K562 (cell line): Measurements from ENCODE around the gene IFI27L1. TPM values are rescaled to one million over a fixed set of nuclear protein-coding genes. Genes with fewer than 3 reads are reported as not detected.
A peak's percentile ranks its signal among the peaks of the same experiment; 100 is the strongest.

Source experiments
- ATAC-seq: fragments of 200-7000 bp; cut with Tn5 transposase; 3 replicates; pipeline ENCODE4 v1.9.1; 2020; ENCODE audit warnings: moderate library complexity
- BruUV-seq: library from RNA; stranded (reverse); fragments of 400-500 nt; replicated peaks from 2 replicates; lab custom pipeline; 2021; lab: Mats Ljungman, UMichigan
- CTCF ChIA-PET: fragments of 300-600 bp; formaldehyde crosslinking; extraction: SDS; loops from one replicate; lab custom pipeline; 2021; ENCODE audit warnings: low intra/inter-chr PET ratio; lab: Yijun Ruan, JAX
- POLR2A ChIA-PET: fragments of 300-600, 350-650 bp; sonication (Branson Sonifier 250); formaldehyde crosslinking; extraction: SDS; loops from one replicate; lab custom pipeline; 2021; ENCODE audit warnings: antibody characterized with exemption, inconsistent platforms; lab: Yijun Ruan, JAX
- DNase-seq, 4 experiments: peaks; one replicate each; pipeline versions ENCODE4 v3.0.0 to v3.0.0-alpha.2; 2011 to 2018; ENCODE audit warnings: low spot score in 3 of 4, mixed read lengths in 3 of 4; ENCODE audit errors: extremely low read depth in 1 of 4
- FAIRE-seq: peaks from 2 replicates; lab custom pipeline; 2011; peaks lifted over from hg19 to GRCh38; lab: Jason Lieb, UNC
- H2AFZ ChIP-seq: 2 replicates; pipeline ENCODE4 v1.6.0; 2011; ENCODE audit warnings: low read depth, low read length, control low read depth, inconsistent platforms
- H3K27ac ChIP-seq: fragments of 200-600 bp; 3 replicates; pipeline ENCODE4 v1.8.0; 2011; ENCODE audit warnings: low read depth, mild to moderate bottlenecking, control low read depth, inconsistent platforms, low read length, moderate library complexity, mixed read lengths; ENCODE audit errors: extremely low read depth
- H3K27me3 ChIP-seq, 2 experiments: fragments of 300-600 bp in 1 of 2; 2 replicates in 1 of 2; 3 replicates in 1 of 2; pipeline versions ENCODE4 v1.6.0 to v1.8.0; 2011; ENCODE audit warnings: inconsistent platforms in 2 of 2, low read length in 2 of 2, mild to moderate bottlenecking in 1 of 2, mixed read lengths in 1 of 2, moderate library complexity in 1 of 2; ENCODE audit not compliant: control insufficient read depth in 2 of 2, insufficient read depth in 2 of 2
- H3K36me3 ChIP-seq: fragments of 300-600 bp; 3 replicates; pipeline ENCODE4 v1.8.0; 2011; ENCODE audit warnings: mild to moderate bottlenecking, low read length, inconsistent platforms; ENCODE audit not compliant: control insufficient read depth, insufficient read depth
- H3K4me1 ChIP-seq, 2 experiments: fragments of 200-600 bp in 1 of 2; replicated peaks in 1 of 2; 2 replicates in 1 of 2; 3 replicates in 1 of 2; pipeline versions ENCODE4 v1.5.1 to v1.8.0; 2011; ENCODE audit warnings: inconsistent platforms in 2 of 2, low read length in 2 of 2, mild to moderate bottlenecking in 1 of 2, mixed read lengths in 1 of 2, moderate library complexity in 1 of 2; ENCODE audit not compliant: control insufficient read depth in 2 of 2, insufficient read depth in 2 of 2
- H3K4me2 ChIP-seq: 2 replicates; pipeline ENCODE4 v1.6.1; 2011; ENCODE audit warnings: low read length, control low read depth, inconsistent platforms, mixed read lengths; ENCODE audit not compliant: insufficient read depth
- H3K4me3 ChIP-seq: fragments of 200-600 bp; sonication (generic), shearing (Covaris generic); 2 replicates; pipeline ENCODE4 v1.5.1; 2016; ENCODE audit warnings: control low read depth, inconsistent platforms
- H3K79me2 ChIP-seq: fragments of 200-600 bp; 3 replicates; pipeline ENCODE4 v1.8.0; 2011; ENCODE audit warnings: low read length, inconsistent platforms; ENCODE audit not compliant: control insufficient read depth, insufficient read depth
- H3K9ac ChIP-seq, 2 experiments: 2 replicates each; pipeline versions ENCODE4 v1.6.0 to v1.6.1; 2011; ENCODE audit warnings: low read depth in 2 of 2, low read length in 2 of 2, control low read depth in 1 of 2, inconsistent platforms in 1 of 2, mild to moderate bottlenecking in 1 of 2, mixed read lengths in 1 of 2; ENCODE audit not compliant: insufficient read depth in 1 of 2
- H3K9me1 ChIP-seq: one replicate; pipeline ENCODE4 v1.6.0; 2011; ENCODE audit warnings: inconsistent platforms, mild to moderate bottlenecking, low read length, moderate library complexity; ENCODE audit not compliant: control insufficient read depth, insufficient read depth
- H3K9me3 ChIP-seq: replicated peaks from 2 replicates; pipeline ENCODE4 v1.5.1; 2011; ENCODE audit warnings: low read depth, low read length, inconsistent platforms; ENCODE audit not compliant: control insufficient read depth, insufficient read depth
- H4K20me1 ChIP-seq: replicated peaks from 2 replicates; pipeline ENCODE4 v1.6.1; 2011; ENCODE audit warnings: low read length, inconsistent platforms, mixed read lengths; ENCODE audit not compliant: control insufficient read depth, insufficient read depth
- MAX ChIP-seq: sonication (generic); formaldehyde crosslinking; IDR thresholded peaks from 2 replicates; pipeline ENCODE4 v1.9.0; 2022; ENCODE audit warnings: mild to moderate bottlenecking, missing genetic modification reagents
- MED1 ChIP-seq: sonication (generic); formaldehyde crosslinking; IDR thresholded peaks from 2 replicates; pipeline ENCODE4 v1.8.1; 2023; ENCODE audit warnings: missing genetic modification reagents, borderline replicate concordance
- ZFP30 ChIP-seq: fragments of 250-450 bp; sonication (Bioruptor Pico); IDR thresholded peaks from 2 replicates; pipeline ENCODE4 v1.8.0; 2022; ENCODE audit warnings: moderate library complexity, mild to moderate bottlenecking, inconsistent platforms, borderline replicate concordance
- ZNF274 ChIP-seq: IDR thresholded peaks from 2 replicates; pipeline ENCODE4 v1.6.1; 2011; ENCODE audit warnings: low read depth, mild to moderate bottlenecking, low read length, moderate library complexity, borderline replicate concordance
- ZNF277 ChIP-seq: fragments of 250-450 bp; sonication (Bioruptor Pico); IDR thresholded peaks from 2 replicates; pipeline ENCODE4 v1.8.0; 2022; ENCODE audit warnings: inconsistent platforms, mild to moderate bottlenecking, moderate library complexity, borderline replicate concordance
- ZNF655 ChIP-seq: fragments of 250-450 bp; sonication (Bioruptor Pico); IDR thresholded peaks from 2 replicates; pipeline ENCODE4 v1.5.0; 2021
- WGBS: fragments of 100-300 bp; shearing (Covaris generic); methylation state at CpG from one replicate; pipeline ENCODE4 v1.1.6; 2016; ENCODE audit warnings: low coverage, mixed read lengths; ENCODE audit not compliant: insufficient coverage; ENCODE audit errors: missing lambda C conversion rate; 5-methylcytosine and 5-hydroxymethylcytosine counted together
- in situ Hi-C: fragments of 300-500 bp; cut with MboI; formaldehyde crosslinking; loops from 4 replicates; pipeline ENCODE4 v1.15.0; 2018; ENCODE audit warnings: inconsistent platforms, mixed read lengths
- intact Hi-C: fragments of 100-400 bp; cut with micrococcal nuclease; formaldehyde crosslinking; loops from 2 replicates; pipeline ENCODE4 v1.14.2; 2022
- polyA plus RNA-seq, 8 experiments: library from polyadenylated mRNA; depleted of rRNA in 4 of 8; stranded (reverse) in 5 of 8; unstranded in 3 of 8; fragments of >200 nt; fragmentation: Nextera tagmentation in 2 of 8; fragmentation: Illumina TruSeq in 1 of 8; extraction: Ambion mirVana in 2 of 8; extraction: Trizol in 1 of 8; gene quantifications; 2 replicates each; pipeline versions ENCODE4 v1.2.1 to v1.2.3, GENCODE V29; 2011 to 2014; ENCODE audit warnings: inconsistent platforms in 1 of 8, missing spikeins in 1 of 8
- total RNA-seq, 7 experiments: library from RNA; depleted of rRNA in 6 of 7; stranded (reverse); fragments of >200 nt in 6 of 7; fragmentation: Illumina TruSeq in 2 of 7; extraction: Trizol in 2 of 7; gene quantifications; 2 replicates each; pipeline versions ENCODE4 v1.2.1 to v1.2.3, GENCODE V29; 2011 to 2021; ENCODE audit warnings: low replicate concordance in 1 of 7

The IFI27L1 gene
- total and polyA plus RNA-seq, 9 of the 15 experiments (the other 6 are each of a cell fraction or from before 2014, with no cell fraction given) = 14.5 to 28.0 (median 23.8) TPM

- H3K27me3 ChIP-seq = no peaks in the 10 kb centered on the region
- ATAC-seq = no peak
- in situ Hi-C loops = no loop called here
- H3K9me1 ChIP-seq = no peaks in the 10 kb centered on the region
- TF ChIP-seq ZNF274 (peak; percentile 65; the same call in 1 of the 2 replicates), MAX (CRISPR knock-in tag) (no peak)
- H3K4me3 ChIP-seq = no peak overlapping the region
- no peak for FAIRE-seq
- peaks cover 0 to 15% of the 10 kb centered on the region in 2 experiments; a peak in 3 of 5 replicates for H3K4me1 ChIP-seq
- H3K27ac ChIP-seq = no peak overlapping the region
- H3K4me2 ChIP-seq = no peak overlapping the region
- H3K79me2 ChIP-seq = peaks cover 95% of the 10 kb centered on the region
- H3K9me3 ChIP-seq = no peaks in the 10 kb centered on the region; the same call in 1 of the 2 replicates
- intact Hi-C loops = no loop called here
- H4K20me1 ChIP-seq = peaks cover 9% of the 10 kb centered on the region
- ChIA-PET CTCF (no interaction called here), POLR2A (no interaction called here)
- BruUV-seq = no TSS peak
- no peak overlapping the region for H3K9ac ChIP-seq
- DNase-seq = no peak
- H3K36me3 ChIP-seq = peaks cover 34% of the 10 kb centered on the region
- no peak overlapping the region for H2AFZ ChIP-seq
- WGBS = 83% methylated on average over 2 of the region's 2 CpGs
These were observed 6.1 kb upstream of the IFI27L1 start for GRCh38 chr14:94075008-94075407.

- ChIA-PET CTCF (no interaction called here), POLR2A (no interaction called here)
- in situ Hi-C loops = no loop called here
- Histone ChIP-seq H3K9me3 (no peaks in the 10 kb centered on the region; the same call in 1 of the 2 replicates), H2AFZ (no peak overlapping the region), H3K4me2 (peak overlapping the region; percentile 83), H3K4me3 (peak overlapping the region; percentile 28), H4K20me1 (peaks cover 9% of the 10 kb centered on the region), H3K27ac (peak overlapping the region; percentile 57; the same call in 2 of the 3 replicates), H3K27me3 (no peaks in the 10 kb centered on the region), H3K36me3 (peaks cover 34% of the 10 kb centered on the region), H3K9me1 (no peaks in the 10 kb centered on the region), H3K4me1 (peaks cover 8 to 15% of the 10 kb centered on the region in 2 experiments; a peak in 4 of 5 replicates), H3K9ac (peak overlapping the region in 1 of 2 experiments; percentile 52; a peak in 2 of 4 replicates), H3K79me2 (peaks cover 98% of the 10 kb centered on the region)
- peak; percentile 46 for ATAC-seq
- intact Hi-C loops = no loop called here
- peak in 1 of 4 experiments; percentile 7 for DNase-seq
- 4% methylated on average over 6 of the region's 7 CpGs for WGBS
- FAIRE-seq = no peak
- BruUV-seq = no TSS peak
- no peak for TF ChIP-seq ZFP30 (CRISPR knock-in tag)
- TF ChIP-seq MED1 (CRISPR knock-in tag) = no peak
- no peak for TF ChIP-seq ZNF277 (CRISPR knock-in tag)
- no peak for TF ChIP-seq ZNF655 (CRISPR knock-in tag)
These were observed 3.8 kb upstream of the IFI27L1 start for GRCh38 chr14:94077111-94077821.
